Upper lobe of right lung (tissue), 1 donor: Measurements from ENCODE around the gene FUBP3. TPM values are rescaled to one million over a fixed set of nuclear protein-coding genes. Genes with fewer than 3 reads are reported as not detected.

Source experiments
- ATAC-seq: fragments of 200-7000 bp; cut with Tn5 transposase; one replicate; pipeline ENCODE4 v1.9.1; 2020; ENCODE audit warnings: mild to moderate bottlenecking, moderate library complexity
- DNase-seq: peaks from one replicate; pipeline ENCODE4 v3.0.0-alpha.2; 2020
- H3K27ac ChIP-seq: fragments of 200-600 bp; one replicate; pipeline ENCODE4 v1.8.0; 2022
- H3K27me3 ChIP-seq: fragments of 200-600 bp; one replicate; pipeline ENCODE4 v1.8.0; 2022; ENCODE audit warnings: mild to moderate bottlenecking
- H3K36me3 ChIP-seq: fragments of 200-600 bp; one replicate; pipeline ENCODE4 v1.8.0; 2022
- H3K4me1 ChIP-seq: fragments of 200-600 bp; one replicate; pipeline ENCODE4 v1.8.0; 2022
- H3K4me3 ChIP-seq: fragments of 200-600 bp; one replicate; pipeline ENCODE4 v1.8.0; 2022; ENCODE audit warnings: mild to moderate bottlenecking
- H3K9me3 ChIP-seq: fragments of 200-600 bp; one replicate; pipeline ENCODE4 v1.8.0; 2022
- intact Hi-C: fragments of 100-400 bp; cut with DNase I; formaldehyde crosslinking; loops from one replicate; pipeline ENCODE4 v1.11.0; 2022
- total RNA-seq: library from RNA; stranded (reverse); fragmentation: NEBNext Ultra II Directional; extraction: Animal tissue kit (Norgen Biotek cat#: 25700); gene quantifications from one replicate; pipeline ENCODE4 v1.2.1, GENCODE V29; 2021
- TF ChIP-seq, protein P1 (sequence below): fragments of 200-600 bp; IDR thresholded peaks from one replicate; pipeline ENCODE4 v1.8.0; 2022; ENCODE audit warnings: antibody characterized with exemption
- donor health status: DM: no; HTN: yes; CAD: no; lungs with severe emphysema.

FUBP3 gene
- total RNA-seq, 1 donor from 2014 or later, result 39.7 TPM

DNA sequence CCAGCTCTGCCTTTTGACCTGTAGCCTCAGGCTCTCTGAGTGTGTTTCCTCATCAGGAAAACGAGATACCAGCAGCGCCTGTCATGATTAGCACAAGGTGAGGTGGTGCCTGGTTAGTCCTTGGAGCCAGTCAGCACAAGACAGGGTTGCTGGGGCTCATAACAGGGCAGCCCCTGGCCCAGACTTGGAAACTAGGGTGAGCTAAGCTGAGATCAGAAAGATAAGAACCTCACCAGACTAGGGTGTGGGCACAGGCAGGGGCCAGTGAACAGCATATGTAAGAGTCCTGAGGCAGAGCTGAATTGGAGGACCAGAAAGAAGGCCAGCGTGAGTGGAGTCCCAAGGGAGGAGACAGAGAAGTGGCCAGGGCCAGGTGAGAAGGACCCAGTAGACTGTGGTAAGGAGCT lies 42.7 kb upstream of the FUBP3 start:
- no peaks in the 10 kb centered on the region for H3K36me3 ChIP-seq
- DNase-seq, result no peak
- intact Hi-C loops, result no loop called here
- peaks cover 3% of the 10 kb centered on the region for H3K4me1 ChIP-seq
- H3K9me3 ChIP-seq, result no peaks in the 10 kb centered on the region
- TF ChIP-seq, protein P1, sequence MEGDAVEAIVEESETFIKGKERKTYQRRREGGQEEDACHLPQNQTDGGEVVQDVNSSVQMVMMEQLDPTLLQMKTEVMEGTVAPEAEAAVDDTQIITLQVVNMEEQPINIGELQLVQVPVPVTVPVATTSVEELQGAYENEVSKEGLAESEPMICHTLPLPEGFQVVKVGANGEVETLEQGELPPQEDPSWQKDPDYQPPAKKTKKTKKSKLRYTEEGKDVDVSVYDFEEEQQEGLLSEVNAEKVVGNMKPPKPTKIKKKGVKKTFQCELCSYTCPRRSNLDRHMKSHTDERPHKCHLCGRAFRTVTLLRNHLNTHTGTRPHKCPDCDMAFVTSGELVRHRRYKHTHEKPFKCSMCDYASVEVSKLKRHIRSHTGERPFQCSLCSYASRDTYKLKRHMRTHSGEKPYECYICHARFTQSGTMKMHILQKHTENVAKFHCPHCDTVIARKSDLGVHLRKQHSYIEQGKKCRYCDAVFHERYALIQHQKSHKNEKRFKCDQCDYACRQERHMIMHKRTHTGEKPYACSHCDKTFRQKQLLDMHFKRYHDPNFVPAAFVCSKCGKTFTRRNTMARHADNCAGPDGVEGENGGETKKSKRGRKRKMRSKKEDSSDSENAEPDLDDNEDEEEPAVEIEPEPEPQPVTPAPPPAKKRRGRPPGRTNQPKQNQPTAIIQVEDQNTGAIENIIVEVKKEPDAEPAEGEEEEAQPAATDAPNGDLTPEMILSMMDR, result no peak
- no peak overlapping the region for H3K27ac ChIP-seq
- no peak for ATAC-seq
- no peak overlapping the region for H3K4me3 ChIP-seq
- H3K27me3 ChIP-seq, result peaks cover 80% of the 10 kb centered on the region

GRCh38 chr9:130537346-130538050 lies 41.9 kb upstream of the FUBP3 start:
- no peaks in the 10 kb centered on the region for H3K36me3 ChIP-seq
- intact Hi-C loops, result no loop called here
- H3K27me3 ChIP-seq, result peaks cover 86% of the 10 kb centered on the region
- DNase-seq (no peak), ATAC-seq (peak; percentile 44)
- no peak overlapping the region for H3K4me3 ChIP-seq
- H3K4me1 ChIP-seq, result peaks cover 3% of the 10 kb centered on the region
- TF ChIP-seq, protein P1, result no peak
- H3K27ac ChIP-seq, result no peak overlapping the region
- no peaks in the 10 kb centered on the region for H3K9me3 ChIP-seq

- Histone ChIP-seq H3K4me1 (peaks cover 3% of the 10 kb centered on the region), H3K9me3 (no peaks in the 10 kb centered on the region), H3K27me3 (peaks cover 75% of the 10 kb centered on the region), H3K4me3 (no peak overlapping the region), H3K36me3 (no peaks in the 10 kb centered on the region), H3K27ac (no peak overlapping the region)
- no peak for DNase-seq
- intact Hi-C loops, result no loop called here
- TF ChIP-seq, protein P1, result no peak
- no peak for ATAC-seq
Observed at GRCh38 chr9:130539420-130540223, 39.8 kb upstream of the FUBP3 start.

- TF ChIP-seq, protein P1, result no peak
- no peaks in the 10 kb centered on the region for H3K36me3 ChIP-seq
- H3K27ac ChIP-seq, result no peak overlapping the region
- H3K4me1 ChIP-seq, result peaks cover 3% of the 10 kb centered on the region
- ATAC-seq (no peak), DNase-seq (no peak)
- intact Hi-C loops, result no loop called here
- peaks cover 56% of the 10 kb centered on the region for H3K27me3 ChIP-seq
- H3K9me3 ChIP-seq, result no peaks in the 10 kb centered on the region
- no peak overlapping the region for H3K4me3 ChIP-seq
Observed at GRCh38 chr9:130541533-130541932, 37.8 kb upstream of the FUBP3 start.

DNA sequence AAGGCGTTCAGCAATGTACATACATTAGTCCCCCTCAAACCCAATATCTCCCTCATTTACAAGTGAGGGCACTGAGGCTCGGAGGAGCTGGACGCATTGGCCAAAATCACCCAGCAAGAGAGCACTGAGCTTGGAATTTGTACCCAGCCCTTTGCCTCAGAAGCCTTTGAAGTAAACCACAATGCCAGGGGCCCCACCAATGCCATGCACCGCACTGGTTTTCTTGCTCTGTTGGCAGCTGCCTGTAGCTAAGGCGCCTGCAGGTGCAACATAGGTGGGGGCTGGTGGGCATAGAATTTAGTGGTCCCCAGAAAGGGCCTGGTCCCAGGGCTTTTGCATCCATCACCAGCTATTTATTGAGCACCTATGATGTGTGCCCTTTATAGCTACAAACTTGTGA lies 37.3 kb upstream of the FUBP3 start:
- no peak for ATAC-seq
- TF ChIP-seq, protein P1, result no peak
- Histone ChIP-seq H3K36me3 (no peaks in the 10 kb centered on the region), H3K4me3 (no peak overlapping the region), H3K27ac (no peak overlapping the region), H3K4me1 (peaks cover 3% of the 10 kb centered on the region), H3K27me3 (peaks cover 51% of the 10 kb centered on the region), H3K9me3 (no peaks in the 10 kb centered on the region)
- DNase-seq, result no peak
- intact Hi-C loops, result no loop called here
